HFF-Myc (cell line): Measurements from ENCODE around the gene CAMKK2.

Source experiments
- DNase-seq: peaks from one replicate; pipeline ENCODE4 v3.0.0-alpha.2; 2011; ENCODE audit warnings: low read depth; ENCODE audit errors: extremely low read depth
- H3K4me3 ChIP-seq: replicated peaks from 2 replicates; pipeline ENCODE4 v1.5.1; 2011; ENCODE audit warnings: low read depth, mild to moderate bottlenecking, control low read depth, low read length
- TF ChIP-seq, protein P1 (sequence below): IDR thresholded peaks from 2 replicates; pipeline ENCODE4 v1.5.1; 2012; ENCODE audit warnings: mild to moderate bottlenecking, low read depth, low read length, control low read depth; ENCODE audit errors: missing control alignments

Gene CAMKK2

DNA sequence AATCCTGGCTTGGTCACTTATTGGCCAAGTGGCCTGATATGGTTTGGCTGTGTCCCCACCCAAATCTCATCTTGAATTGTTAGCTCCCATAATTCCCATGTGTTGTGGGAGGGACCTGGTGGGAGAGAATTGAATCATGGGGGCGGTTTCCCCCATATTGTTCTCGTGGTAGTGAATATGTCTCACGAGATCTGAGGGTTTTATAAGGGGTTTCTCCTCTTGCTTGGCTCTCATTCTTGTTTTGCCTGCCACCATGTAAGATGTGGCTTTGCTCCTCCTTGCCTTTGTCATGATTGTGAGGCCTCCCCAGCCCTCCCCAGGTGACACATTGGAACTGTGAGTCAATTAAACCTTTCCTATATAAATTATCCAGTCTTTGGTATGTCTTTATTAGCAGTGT is 105.4 kb downstream of the CAMKK2 start:
- H3K4me3 ChIP-seq, result no peak overlapping the region
- TF ChIP-seq, protein P1, sequence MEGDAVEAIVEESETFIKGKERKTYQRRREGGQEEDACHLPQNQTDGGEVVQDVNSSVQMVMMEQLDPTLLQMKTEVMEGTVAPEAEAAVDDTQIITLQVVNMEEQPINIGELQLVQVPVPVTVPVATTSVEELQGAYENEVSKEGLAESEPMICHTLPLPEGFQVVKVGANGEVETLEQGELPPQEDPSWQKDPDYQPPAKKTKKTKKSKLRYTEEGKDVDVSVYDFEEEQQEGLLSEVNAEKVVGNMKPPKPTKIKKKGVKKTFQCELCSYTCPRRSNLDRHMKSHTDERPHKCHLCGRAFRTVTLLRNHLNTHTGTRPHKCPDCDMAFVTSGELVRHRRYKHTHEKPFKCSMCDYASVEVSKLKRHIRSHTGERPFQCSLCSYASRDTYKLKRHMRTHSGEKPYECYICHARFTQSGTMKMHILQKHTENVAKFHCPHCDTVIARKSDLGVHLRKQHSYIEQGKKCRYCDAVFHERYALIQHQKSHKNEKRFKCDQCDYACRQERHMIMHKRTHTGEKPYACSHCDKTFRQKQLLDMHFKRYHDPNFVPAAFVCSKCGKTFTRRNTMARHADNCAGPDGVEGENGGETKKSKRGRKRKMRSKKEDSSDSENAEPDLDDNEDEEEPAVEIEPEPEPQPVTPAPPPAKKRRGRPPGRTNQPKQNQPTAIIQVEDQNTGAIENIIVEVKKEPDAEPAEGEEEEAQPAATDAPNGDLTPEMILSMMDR, result no peak
- no peak for DNase-seq

DNA sequence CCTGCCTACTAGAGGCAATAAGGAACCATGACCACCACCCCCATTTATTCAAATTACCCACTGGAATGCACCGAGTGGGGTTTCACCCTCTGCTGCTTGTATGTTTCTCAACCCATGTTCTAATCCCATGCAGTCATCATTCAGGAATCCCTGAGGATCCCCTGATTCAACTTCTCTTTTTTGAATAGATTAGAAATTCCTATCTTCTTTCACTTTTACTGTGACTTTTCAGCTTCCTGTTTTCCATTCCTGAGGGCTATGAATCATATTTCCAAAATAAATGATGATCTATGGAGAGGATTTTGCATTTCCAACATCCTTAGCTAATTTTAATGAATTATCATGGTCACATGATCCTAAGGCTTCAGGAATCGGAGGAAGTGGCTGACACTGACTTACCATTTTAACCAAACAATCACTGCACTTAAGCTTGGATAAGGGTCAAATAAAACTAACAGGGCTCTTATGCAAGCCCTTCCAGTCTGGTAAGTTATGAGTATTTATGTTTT is 105.9 kb downstream of the CAMKK2 start:
- peak; percentile 52 for DNase-seq
- H3K4me3 ChIP-seq, result no peak overlapping the region
- TF ChIP-seq, protein P1, result no peak

DNA sequence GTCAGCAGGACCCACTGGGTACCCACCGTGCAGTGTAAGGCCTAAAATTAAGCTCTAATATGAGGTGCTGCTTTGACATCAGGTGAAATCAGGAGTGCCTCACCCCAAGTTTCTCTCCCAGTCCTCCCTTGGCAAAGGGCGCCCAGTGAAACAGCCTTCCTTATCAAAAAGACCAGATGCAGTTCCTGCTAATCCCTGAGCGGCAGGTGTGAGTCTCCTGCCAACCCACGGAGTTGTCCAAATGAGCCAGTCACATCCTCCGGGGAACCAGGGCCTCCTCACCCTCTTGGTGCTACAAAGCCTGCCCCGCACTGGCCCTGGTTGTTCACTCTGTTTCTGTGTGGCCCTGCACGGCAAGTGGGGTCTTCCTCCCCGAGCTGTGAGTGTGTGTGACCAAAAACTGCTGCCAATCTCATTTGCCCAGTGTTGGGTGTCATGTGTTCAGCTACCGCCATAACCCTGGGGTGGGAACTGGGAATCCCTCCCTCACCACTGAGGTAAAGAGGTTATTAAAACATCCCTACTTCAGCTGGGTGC is 106.8 kb downstream of the CAMKK2 start:
- TF ChIP-seq, protein P1, result no peak
- H3K4me3 ChIP-seq, result no peak overlapping the region
- no peak for DNase-seq

DNA sequence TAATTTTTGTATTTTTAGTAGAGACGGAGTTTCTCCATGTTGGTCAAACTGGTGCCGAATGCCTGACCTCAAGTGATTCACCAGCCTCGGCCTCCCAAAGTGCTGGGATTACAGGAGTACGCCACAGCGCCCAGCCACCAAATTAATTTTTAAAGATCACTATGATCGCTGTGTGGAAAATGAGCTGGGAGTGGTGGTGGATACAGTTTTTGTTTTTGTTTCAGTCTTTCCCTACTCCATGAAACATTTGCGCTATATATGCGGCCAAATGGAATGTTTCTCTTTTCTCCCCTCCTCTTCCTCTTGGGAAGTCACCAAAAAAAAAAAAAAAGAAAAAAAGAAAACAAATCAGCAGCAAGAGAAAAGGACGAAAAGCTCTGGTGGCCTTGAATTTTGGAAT is 107.4 kb downstream of the CAMKK2 start:
- H3K4me3 ChIP-seq, result no peak overlapping the region
- TF ChIP-seq, protein P1, result no peak
- DNase-seq, result no peak

DNA sequence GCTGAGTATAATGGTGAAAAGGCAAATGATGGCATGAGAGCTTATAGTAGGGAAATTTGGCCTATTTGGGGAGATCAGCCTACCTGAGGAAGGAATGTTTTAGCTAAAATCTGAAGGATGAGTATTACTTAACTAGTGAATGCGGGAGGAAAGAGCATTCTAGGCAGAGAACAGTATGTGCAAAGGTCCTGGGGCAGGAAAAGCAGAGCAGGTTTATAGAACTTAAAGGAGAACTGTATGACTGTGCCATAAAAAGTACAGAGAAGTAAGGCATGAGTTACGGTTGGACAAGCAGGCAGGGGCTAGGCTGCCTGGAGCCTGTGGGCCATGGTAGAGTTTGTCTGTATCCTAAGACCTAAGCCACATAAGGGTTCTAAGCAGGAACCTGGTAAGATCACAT is 108.3 kb downstream of the CAMKK2 start:
- DNase-seq, result no peak
- TF ChIP-seq, protein P1, result no peak

More for the DNA sequence above, 108.3 kb downstream of the CAMKK2 start:
- H3K4me3 ChIP-seq, result no peak overlapping the region
